GM21619 (cell line): Measurements from ENCODE around the gene TNRC6A.
"Not testable (repeated sequence)": the region's sequence is repeated elsewhere in the genome, so short reads cannot be mapped to it uniquely, and the experiment has no call there.

Experiments
- ATAC-seq: cut with Tn5 transposase; IDR thresholded peaks from one replicate; pipeline ENCODE4 v1.9.1; 2021; ENCODE audit not compliant: unreplicated experiment

Gene TNRC6A

GRCh38 chr16:24810951-24811843 lies 81.7 kb downstream of the TNRC6A start:
- ATAC-seq, result no peak

DNA sequence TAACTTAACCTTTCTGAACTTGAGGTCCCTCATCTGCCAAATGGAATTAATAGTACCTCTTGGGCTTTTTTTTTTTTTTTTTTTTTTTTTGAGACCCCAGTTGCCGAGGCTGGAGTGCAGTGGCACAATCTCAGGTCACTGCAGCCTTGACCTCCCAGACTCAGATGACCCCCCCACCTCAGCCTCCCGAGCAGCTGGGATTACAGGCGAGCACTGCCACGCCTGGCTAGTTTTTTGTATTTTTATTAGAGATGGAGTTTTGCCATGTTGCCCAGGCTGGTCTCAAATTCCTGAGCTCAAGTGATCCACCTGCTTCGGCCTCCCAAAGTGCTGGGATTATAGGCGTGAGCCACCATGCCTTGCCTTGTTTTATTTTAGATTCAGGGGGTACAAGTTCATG lies 83.4 kb downstream of the TNRC6A start:
- ATAC-seq, result not testable (repeated sequence)

DNA sequence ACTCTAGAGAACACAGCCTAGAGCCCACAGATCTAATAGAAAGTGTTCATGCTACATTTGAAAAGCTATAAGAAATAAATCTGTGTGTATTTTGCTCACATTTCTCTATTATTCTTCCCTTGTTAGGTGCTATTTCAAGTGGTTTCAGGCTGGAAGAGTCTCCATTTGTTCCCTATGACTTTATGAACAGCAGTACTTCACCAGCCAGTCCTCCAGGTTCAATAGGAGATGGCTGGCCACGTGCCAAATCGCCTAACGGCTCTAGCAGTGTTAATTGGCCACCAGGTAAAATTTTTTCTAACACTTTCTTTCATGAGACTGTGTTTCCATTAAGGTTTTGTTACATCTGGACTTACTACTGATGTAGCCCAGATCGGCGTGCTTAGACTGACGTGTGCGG lies 85.6 kb downstream of the TNRC6A start:
- ATAC-seq, result no peak

- no peak for ATAC-seq
Measured at GRCh38 chr16:24816688-24817087, 87.2 kb downstream of the TNRC6A start.

DNA sequence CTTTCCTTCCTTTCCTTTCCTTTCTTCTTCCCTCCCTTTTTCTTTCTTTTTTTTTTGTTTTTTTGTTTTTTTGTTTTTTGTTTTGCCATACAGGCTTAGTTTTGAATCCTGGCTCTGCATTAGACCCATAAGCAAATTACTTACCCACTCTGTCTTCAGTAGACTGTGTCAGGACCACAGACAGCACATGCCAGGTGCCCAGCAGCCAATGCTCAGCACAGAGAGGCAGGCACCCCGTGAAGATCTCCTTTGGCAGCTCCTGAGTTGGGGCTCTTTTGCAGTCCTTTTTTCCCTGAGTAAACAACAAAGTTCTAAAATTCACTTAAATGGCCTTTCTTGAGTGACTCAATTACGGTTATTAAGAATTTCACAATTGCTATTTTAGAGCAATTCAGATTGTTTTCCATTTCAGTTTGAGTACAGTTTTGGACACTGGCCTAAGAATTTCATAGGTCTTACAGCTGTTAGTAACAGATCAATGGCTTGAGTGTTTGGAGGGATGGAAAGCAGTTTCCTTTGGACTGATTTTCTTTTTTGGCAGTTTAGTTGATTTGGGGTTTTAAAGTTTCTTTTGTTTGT lies 90.1 kb downstream of the TNRC6A start:
- no peak for ATAC-seq

DNA sequence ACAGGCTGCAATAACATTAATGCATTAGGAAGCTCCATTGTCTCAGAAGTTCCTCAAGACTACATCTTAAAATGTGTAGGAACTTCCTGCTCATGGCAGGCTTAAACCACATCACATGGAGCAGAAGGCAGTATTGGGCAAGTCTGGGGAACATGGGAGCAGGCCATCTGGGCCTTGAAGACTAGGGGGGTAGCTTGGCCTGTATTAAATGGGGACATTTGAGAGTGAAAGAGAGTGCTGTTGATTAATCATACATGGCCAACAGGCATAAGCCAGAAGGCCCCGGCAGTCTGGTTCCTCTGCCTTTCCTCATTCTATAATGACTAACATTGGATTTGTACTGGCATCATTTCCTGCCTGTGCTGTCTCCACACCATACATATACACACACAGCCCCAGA lies 91.1 kb downstream of the TNRC6A start:
- no peak for ATAC-seq

- ATAC-seq, result no peak
Measured at GRCh38 chr16:24821129-24821528, 91.7 kb downstream of the TNRC6A start.

GRCh38 chr16:24822542-24822941 lies 93.1 kb downstream of the TNRC6A start:
- no peak for ATAC-seq

GRCh38 chr16:24822974-24823373 lies 93.5 kb downstream of the TNRC6A start:
- no peak for ATAC-seq

GRCh38 chr16:24825696-24826095 lies 96.2 kb downstream of the TNRC6A start:
- ATAC-seq, result no peak

- ATAC-seq, result no peak
Measured at GRCh38 chr16:24826096-24826690, 96.7 kb downstream of the TNRC6A start.

- ATAC-seq, result no peak
Measured at GRCh38 chr16:24826817-24827566, 97.5 kb downstream of the TNRC6A start.

GRCh38 chr16:24829153-24829552 lies 99.7 kb downstream of the TNRC6A start:
- ATAC-seq, result no peak

DNA sequence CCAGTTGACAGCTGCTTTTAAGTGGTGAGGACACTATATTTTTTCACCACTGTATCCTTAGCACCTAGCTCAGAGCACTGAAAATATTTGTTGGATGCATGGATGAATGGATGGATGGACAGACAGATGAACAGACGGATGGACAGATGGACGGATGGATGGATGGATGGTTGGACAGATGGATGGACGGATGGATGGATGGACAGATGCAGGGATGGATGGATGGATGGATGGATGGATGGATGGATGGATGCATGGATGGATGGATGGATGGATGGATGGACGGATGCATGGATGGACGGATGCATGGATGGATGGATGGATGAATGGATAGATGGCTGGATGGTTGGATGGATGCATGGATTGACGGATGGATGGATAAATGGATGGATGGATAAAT lies 103.9 kb downstream of the TNRC6A start:
- no peak for ATAC-seq

DNA sequence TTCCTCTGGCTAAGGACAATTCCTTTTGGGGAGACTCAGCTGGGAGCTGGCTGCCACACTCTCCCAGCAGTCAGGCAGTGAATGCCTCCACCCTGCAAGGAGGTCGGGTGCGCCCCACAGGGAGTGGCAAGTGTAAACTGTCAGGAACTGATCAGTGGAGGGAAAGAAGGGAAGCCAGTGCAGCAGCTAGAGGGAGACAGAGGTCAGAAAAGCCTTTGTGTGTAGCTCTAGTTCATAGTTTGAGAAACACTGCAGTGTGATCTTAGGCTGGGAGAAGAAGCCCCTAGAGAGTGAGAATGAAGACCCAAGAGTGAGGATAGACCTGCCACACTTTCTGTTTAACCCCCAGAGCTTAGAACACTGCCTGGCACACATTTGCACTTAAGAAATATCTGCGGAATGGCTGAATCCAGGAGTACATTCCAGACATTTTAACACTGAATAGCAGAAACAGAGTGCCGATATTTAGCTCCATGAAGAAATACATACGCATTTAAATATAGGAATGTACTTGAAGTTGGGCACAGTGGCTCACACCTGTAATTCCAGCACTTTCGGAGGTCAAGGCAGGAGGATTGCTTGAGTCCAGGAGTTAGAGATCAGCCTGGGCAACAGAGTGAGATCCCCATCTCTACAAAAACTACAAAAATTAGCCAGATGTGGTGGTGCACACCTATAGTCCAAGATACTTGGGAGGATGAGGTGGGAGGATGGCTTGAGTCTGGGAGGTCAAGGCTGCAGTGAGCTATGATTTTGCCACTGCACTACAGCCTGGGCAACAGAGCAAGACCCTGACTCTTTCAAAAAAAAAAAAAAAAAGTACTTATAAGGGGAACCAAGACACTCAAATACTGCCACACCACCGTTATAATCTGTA lies 105.2 kb downstream of the TNRC6A start:
- no peak for ATAC-seq

GRCh38 chr16:24836836-24837235 lies 107.4 kb downstream of the TNRC6A start:
- ATAC-seq, result no peak

- ATAC-seq, result no peak
Measured at GRCh38 chr16:24837969-24838368, 108.5 kb downstream of the TNRC6A start.

GRCh38 chr16:24838554-24839266 lies 109.3 kb downstream of the TNRC6A start:
- ATAC-seq, result no peak

- no peak for ATAC-seq
Measured at GRCh38 chr16:24839347-24839972, 110.0 kb downstream of the TNRC6A start.
